ENCODE results near the gene RAPGEF5.

GRCh38 chr7:22174574-22174953 is 182.4 kb downstream of the RAPGEF5 start:
- no peak for TF ChIP-seq CTCF (IDR thresholded peaks at IDR 0.05; ENCODE audit: low read depth, low read length, missing input control)
- no peak for TF ChIP-seq REST (IDR thresholded peaks at IDR 0.05)
- no peak for TF ChIP-seq MAX (IDR thresholded peaks at IDR 0.05)
- no peak for TF ChIP-seq GABPA (IDR thresholded peaks at IDR 0.05 in 1 of 2, conservative IDR thresholded peaks at IDR 0.05 in 1 of 2)
- no peak for TF ChIP-seq ATF3 (IDR thresholded peaks at IDR 0.05)
- no peak for TF ChIP-seq TAF1 (conservative IDR thresholded peaks at IDR 0.05)
- TF ChIP-seq FOXA2 (IDR thresholded peaks at IDR 0.05) = no peak
- no peak for TF ChIP-seq JUND (IDR thresholded peaks at IDR 0.05)
- TF ChIP-seq ZBTB33 (IDR thresholded peaks at IDR 0.05) = no peak
- no peak for TF ChIP-seq SP1 (IDR thresholded peaks at IDR 0.05)
- no peak for TF ChIP-seq RAD21 (IDR thresholded peaks at IDR 0.05)
